GM12878 (cell line): ENCODE data around the gene QRFP. TPM values are rescaled to one million over a fixed set of nuclear protein-coding genes. Genes with fewer than 3 reads are reported as not detected.

Experiments
- ATAC-seq: fragments of 200-7000 bp; cut with Tn5 transposase; 3 replicates; pipeline ENCODE4 v1.9.1; 2020; ENCODE audit warnings: mild to moderate bottlenecking, moderate library complexity
- BruUV-seq: library from RNA; stranded (reverse); fragments of 400-500 nt; replicated peaks from 2 replicates; lab custom pipeline; 2021; lab: Mats Ljungman, UMichigan
- CTCF ChIA-PET: fragments of 300-600 bp; sonication (Branson Sonifier 250); formaldehyde crosslinking; extraction: SDS; loops from one replicate; lab custom pipeline; 2021; ENCODE audit warnings: inconsistent platforms; lab: Yijun Ruan, JAX
- POLR2A ChIA-PET: fragments of 350-600 bp; formaldehyde crosslinking; extraction: SDS; loops from one replicate; lab custom pipeline; 2021; ENCODE audit warnings: inconsistent platforms; lab: Charles Lee
- RAD21 ChIA-PET: fragments of 300-600 bp; sonication (Branson Sonifier 250); formaldehyde crosslinking; loops from one replicate; lab custom pipeline; 2023; ENCODE audit warnings: antibody characterized with exemption; ENCODE audit not compliant: unreplicated experiment; lab: Charles Lee
- SMC1A ChIA-PET: fragments of 300-600 bp; sonication (Branson Sonifier 250); formaldehyde crosslinking; loops from one replicate; lab custom pipeline; 2023; ENCODE audit not compliant: unreplicated experiment, uncharacterized antibody; lab: Charles Lee
- DNase-seq: peaks from one replicate; pipeline ENCODE4 v3.0.0-alpha.2; 2011; ENCODE audit warnings: low read depth, low spot score
- FAIRE-seq: peaks from 3 replicates; lab custom pipeline; 2011; peaks lifted over from hg19 to GRCh38; lab: Jason Lieb, UNC
- H2AFZ ChIP-seq: 2 replicates; pipeline ENCODE4 v1.6.0; 2011; ENCODE audit warnings: low read depth, low read length, control low read depth; ENCODE audit not compliant: control insufficient read depth
- H3K27ac ChIP-seq: 2 replicates; pipeline ENCODE4 v1.5.1; 2011; ENCODE audit warnings: control low read depth; ENCODE audit not compliant: control insufficient read depth, insufficient read depth
- H3K27me3 ChIP-seq, 2 experiments: replicated peaks in 1 of 2; 2 replicates each; pipeline versions ENCODE4 v1.6.0 to v1.6.1; 2011; ENCODE audit warnings: low read length in 1 of 2; ENCODE audit not compliant: control insufficient read depth in 2 of 2, insufficient read depth in 2 of 2
- H3K36me3 ChIP-seq, 2 experiments: 2 replicates each; pipeline ENCODE4 v1.5.1; 2011; ENCODE audit warnings: low read length in 1 of 2; ENCODE audit not compliant: control insufficient read depth in 2 of 2, insufficient read depth in 2 of 2
- H3K4me1 ChIP-seq: 2 replicates; pipeline ENCODE4 v1.6.1; 2011; ENCODE audit warnings: mild to moderate bottlenecking, low read length, moderate library complexity, mixed read lengths; ENCODE audit not compliant: control insufficient read depth, insufficient read depth
- H3K4me2 ChIP-seq: 2 replicates; pipeline ENCODE4 v1.6.0; 2011; ENCODE audit warnings: control low read depth; ENCODE audit not compliant: control insufficient read depth, insufficient read depth
- H3K4me3 ChIP-seq: fragments of 200-600 bp; sonication (generic); 2 replicates; pipeline ENCODE4 v1.5.1; 2016
- H3K79me2 ChIP-seq: 2 replicates; pipeline ENCODE4 v1.6.0; 2011; ENCODE audit warnings: low read length; ENCODE audit not compliant: control insufficient read depth, insufficient read depth
- H3K9ac ChIP-seq: 2 replicates; pipeline ENCODE4 v1.8.0; 2011; ENCODE audit warnings: low read length, control low read depth, mixed read lengths; ENCODE audit not compliant: control insufficient read depth, insufficient read depth
- H3K9me3 ChIP-seq: replicated peaks from 3 replicates; pipeline ENCODE4 v1.5.1; 2011; ENCODE audit warnings: mild to moderate bottlenecking, low read length; ENCODE audit not compliant: control insufficient read depth, insufficient read depth
- H4K20me1 ChIP-seq: 2 replicates; pipeline ENCODE4 v1.6.0; 2011; ENCODE audit not compliant: control insufficient read depth, insufficient read depth
- JUNB ChIP-seq: IDR thresholded peaks from 2 replicates; pipeline ENCODE4 v1.6.1; 2016; ENCODE audit warnings: antibody characterized with exemption, mild to moderate bottlenecking
- MTA3 ChIP-seq: IDR thresholded peaks from 2 replicates; pipeline ENCODE4 v1.6.1; 2012; ENCODE audit warnings: low read length, inconsistent platforms, borderline replicate concordance
- RFX5 ChIP-seq: IDR thresholded peaks from 2 replicates; pipeline ENCODE4 v1.6.1; 2011; ENCODE audit warnings: low read depth, low read length, improper control_type of control experiment
- USF1 ChIP-seq: IDR thresholded peaks from 2 replicates; pipeline ENCODE4 v1.6.1; 2011; ENCODE audit warnings: borderline replicate concordance, low read depth, mild to moderate bottlenecking, moderate library complexity, mixed read lengths, low read length; ENCODE audit not compliant: insufficient read depth; ENCODE audit errors: extremely low read length
- ZBTB33 ChIP-seq: fragments of 450-650 bp; IDR thresholded peaks from 2 replicates; pipeline ENCODE4 v1.6.1; 2017; ENCODE audit warnings: mild to moderate bottlenecking
- ZBTB4 ChIP-seq: fragments of 450-650 bp; formaldehyde crosslinking; IDR thresholded peaks from 2 replicates; pipeline ENCODE4 v1.4.0; 2022; ENCODE audit warnings: mild to moderate bottlenecking, moderate library complexity
- WGBS: methylation state at CpG from one replicate; pipeline ENCODE4 v1.1.6; 2016; ENCODE audit warnings: low lambda C conversion rate; ENCODE audit not compliant: insufficient replicate concordance, insufficient coverage; ENCODE audit errors: missing lambda C conversion rate; 5-methylcytosine and 5-hydroxymethylcytosine counted together
- in situ Hi-C: fragments of 300-500 bp; cut with MboI; formaldehyde crosslinking; loops from 9 replicates; pipeline ENCODE4 v1.14.3; 2018; ENCODE audit warnings: mixed read lengths
- intact Hi-C: fragments of 100-400 bp; cut with micrococcal nuclease; formaldehyde crosslinking; loops from one replicate; pipeline ENCODE4 v1.14.2; 2022; ENCODE audit not compliant: unreplicated experiment
- polyA plus RNA-seq, 11 experiments: library from polyadenylated mRNA; depleted of rRNA in 4 of 11; unstranded in 6 of 11; stranded (reverse) in 5 of 11; fragments of >200 nt; fragmentation: Nextera tagmentation in 4 of 11; fragmentation: Illumina TruSeq in 1 of 11; extraction: Ambion mirVana in 4 of 11; extraction: Trizol in 1 of 11; gene quantifications; 1 replicate in 1 of 11; 2 replicates in 10 of 11; pipeline versions ENCODE4 v1.2.1 to v1.2.3, GENCODE V29; 2011 to 2016; ENCODE audit warnings: inconsistent platforms in 2 of 11, missing spikeins in 2 of 11, low read depth in 1 of 11
- total RNA-seq, 4 experiments: library from RNA; depleted of rRNA in 3 of 4; stranded (reverse); fragments of >200 nt in 3 of 4; fragmentation: Illumina TruSeq in 1 of 4; extraction: Trizol in 1 of 4; gene quantifications; 2 replicates each; pipeline versions ENCODE4 v1.2.1 to v1.2.3, GENCODE V29; 2013 to 2021

QRFP gene
- total and polyA plus RNA-seq, 10 of the 15 experiments (the other 5 are each of a cell fraction or from before 2014, with no cell fraction given): not detected

- H3K36me3 ChIP-seq: no peaks in the 10 kb centered on the region
- H2AFZ ChIP-seq: no peak overlapping the region
- no peak for ATAC-seq
- DNase-seq: no peak
- no peak for FAIRE-seq
- POLR2A ChIA-PET: no interaction called here
- no peaks in the 10 kb centered on the region for H3K9me3 ChIP-seq
- SMC1A ChIA-PET: no interaction called here
- no peak overlapping the region for H3K4me2 ChIP-seq
- RAD21 ChIA-PET: no interaction called here
- 62% methylated on average over 9 of the region's 9 CpGs for WGBS
- in situ Hi-C loops (no loop called here), intact Hi-C loops (no loop called here)
- H3K4me3 ChIP-seq: no peak overlapping the region
- no peak overlapping the region for H3K27ac ChIP-seq
- H3K27me3 ChIP-seq: no peaks in the 10 kb centered on the region; a peak in 1 of 4 replicates
- H3K9ac ChIP-seq: no peak overlapping the region
- H4K20me1 ChIP-seq: no peaks in the 10 kb centered on the region
- no peaks in the 10 kb centered on the region for H3K79me2 ChIP-seq
- TF ChIP-seq MTA3 (no peak), ZBTB4 (CRISPR knock-in tag) (no peak), ZBTB33 (no peak), JUNB (no peak), USF1 (peak; percentile 20), RFX5 (no peak)
- no peaks in the 10 kb centered on the region for H3K4me1 ChIP-seq
- CTCF ChIA-PET: interaction anchor here (1.1 kb wide), 1 partner anchor 48 kb away, joined by 3 read pairs; no protein-coding TSS in a partner anchor
- no TSS peak for BruUV-seq
Measured at GRCh38 chr9:130918101-130918825, 21.7 kb upstream of the QRFP start.
